ENCODE measurements around the gene GFY.

Gene GFY

DNA sequence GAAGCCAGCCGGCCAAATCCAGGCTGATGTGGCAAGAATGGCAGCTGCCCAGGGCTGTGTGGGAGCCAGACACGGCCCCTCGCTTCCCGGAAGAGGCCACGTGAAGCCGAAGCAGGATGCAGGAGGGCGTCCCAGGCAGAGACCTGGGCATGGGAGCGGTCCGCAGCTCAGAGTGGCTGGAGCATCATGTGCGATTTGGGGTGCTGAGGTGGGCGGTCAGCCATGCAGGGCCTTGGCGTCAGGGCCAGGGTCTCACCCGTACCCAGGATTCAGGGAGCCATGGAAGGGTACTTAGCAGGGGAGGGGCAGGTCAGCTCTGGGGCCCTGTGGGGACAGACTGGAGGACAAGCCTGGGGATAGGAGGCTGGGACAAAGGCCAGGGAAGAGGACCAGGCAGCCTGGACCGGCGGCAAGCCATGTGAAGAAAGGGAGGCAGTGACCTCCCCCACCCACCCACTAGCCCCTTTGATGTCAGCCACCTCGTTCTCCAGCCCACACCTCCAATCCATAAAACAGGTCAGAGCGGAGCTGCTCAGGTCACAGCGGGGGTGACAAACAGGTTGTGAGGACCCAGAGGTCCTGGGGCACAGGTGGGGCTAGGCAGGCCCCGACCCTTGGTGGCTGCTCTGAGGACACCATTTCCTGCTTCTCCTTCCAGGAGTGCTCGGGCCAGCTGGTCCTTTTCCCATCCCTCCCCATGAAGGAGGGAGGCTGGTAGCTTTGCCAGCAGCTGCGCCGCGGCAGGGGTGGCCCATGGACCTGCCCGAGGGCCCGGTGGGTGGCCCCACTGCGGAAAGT is 34.9 kb upstream of the GFY start (continued):
- no peak for TF ChIP-seq ZNF596 (tag by site-specific recombination; IDR thresholded peaks at IDR 0.05)
- no peak for TF ChIP-seq ZNF571 (tag by site-specific recombination; IDR thresholded peaks at IDR 0.05)
- peak; percentile 54 for TF ChIP-seq EGR2 (tag by site-specific recombination; IDR thresholded peaks at IDR 0.05; ENCODE audit: low read depth)
- no peak for TF ChIP-seq ZNF341 (tag by site-specific recombination; IDR thresholded peaks at IDR 0.05; ENCODE audit: low read depth)
- TF ChIP-seq ZNF544 (tag by site-specific recombination; IDR thresholded peaks at IDR 0.05), result no peak
- no peak for TF ChIP-seq ZNF211 (tag by site-specific recombination; IDR thresholded peaks at IDR 0.05; ENCODE audit: low read depth)
- no peak for TF ChIP-seq ZNF621 (tag by site-specific recombination; IDR thresholded peaks at IDR 0.05)
- TF ChIP-seq, protein P1, sequence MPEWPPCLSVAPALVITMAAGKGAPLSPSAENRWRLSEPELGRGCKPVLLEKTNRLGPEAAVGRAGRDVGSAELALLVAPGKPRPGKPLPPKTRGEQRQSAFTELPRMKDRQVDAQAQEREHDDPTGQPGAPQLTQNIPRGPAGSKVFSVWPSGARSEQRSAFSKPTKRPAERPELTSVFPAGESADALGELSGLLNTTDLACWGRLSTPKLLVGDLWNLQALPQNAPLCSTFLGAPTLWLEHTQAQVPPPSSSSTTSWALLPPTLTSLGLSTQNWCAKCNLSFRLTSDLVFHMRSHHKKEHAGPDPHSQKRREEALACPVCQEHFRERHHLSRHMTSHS (tag by site-specific recombination; IDR thresholded peaks at IDR 0.05), result no peak
- TF ChIP-seq GFI1B (tag by site-specific recombination; IDR thresholded peaks at IDR 0.05), result no peak

DNA sequence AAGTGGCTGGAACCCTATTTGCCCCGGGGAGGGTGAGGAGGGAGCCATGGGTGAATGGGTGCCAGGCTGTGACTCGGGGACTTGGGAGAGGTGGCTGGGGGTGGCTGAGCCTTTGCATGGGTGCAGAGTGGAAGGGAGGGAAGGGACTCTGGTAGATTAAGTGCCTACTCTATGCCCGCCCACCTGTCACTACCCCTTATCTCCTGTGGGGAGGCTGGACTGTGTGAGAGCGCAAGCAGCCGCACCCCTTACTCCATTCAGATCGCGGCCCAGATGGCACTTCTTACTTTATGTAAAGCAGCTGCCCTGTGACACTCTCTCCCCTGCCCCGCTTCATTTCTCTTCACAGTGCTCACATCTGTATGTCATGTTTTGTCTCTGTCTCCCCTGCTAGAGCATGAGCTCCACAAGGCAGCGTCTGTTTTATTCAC is 34.2 kb upstream of the GFY start:
- Histone ChIP-seq H3K4me1 (ENCODE audit: control insufficient read depth, insufficient read depth, low read length) (no peaks in the 10 kb centered on the region), H3K9me3 (ENCODE audit: control insufficient read depth, insufficient read depth, low read depth, low read length) (no peaks in the 10 kb centered on the region), H3K27ac (ENCODE audit: extremely low read depth, low read depth, low read length) (no peak overlapping the region), H3K36me3 (ENCODE audit: control insufficient read depth in 2 of 2, insufficient read depth in 1 of 2, low read length in 2 of 2) (no peaks in the 10 kb centered on the region), H3K4me3 (ENCODE audit: low read depth, low read length) (no peak overlapping the region)
- ChIA-PET CTCF (interaction anchor here (0.5 to 5.0 kb wide), 30 partner anchors 8 to 701 kb away, joined by 3 to 59 read pairs (median 7); partner anchors contain the start of genes DKKL1, FLT3LG, GFY and PIH1D1), POLR2A (interaction anchor here (0.6 to 1.8 kb wide), 6 partner anchors 12 to 62 kb away, joined by 3 to 9 read pairs (median 4); partner anchors contain the start of genes ALDH16A1 and PIH1D1)
- TF ChIP-seq, protein P2, sequence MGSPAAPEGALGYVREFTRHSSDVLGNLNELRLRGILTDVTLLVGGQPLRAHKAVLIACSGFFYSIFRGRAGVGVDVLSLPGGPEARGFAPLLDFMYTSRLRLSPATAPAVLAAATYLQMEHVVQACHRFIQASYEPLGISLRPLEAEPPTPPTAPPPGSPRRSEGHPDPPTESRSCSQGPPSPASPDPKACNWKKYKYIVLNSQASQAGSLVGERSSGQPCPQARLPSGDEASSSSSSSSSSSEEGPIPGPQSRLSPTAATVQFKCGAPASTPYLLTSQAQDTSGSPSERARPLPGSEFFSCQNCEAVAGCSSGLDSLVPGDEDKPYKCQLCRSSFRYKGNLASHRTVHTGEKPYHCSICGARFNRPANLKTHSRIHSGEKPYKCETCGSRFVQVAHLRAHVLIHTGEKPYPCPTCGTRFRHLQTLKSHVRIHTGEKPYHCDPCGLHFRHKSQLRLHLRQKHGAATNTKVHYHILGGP (tag by site-specific recombination; IDR thresholded peaks at IDR 0.05), result no peak
- TF ChIP-seq ZFP3 (tag by site-specific recombination; IDR thresholded peaks at IDR 0.05; ENCODE audit: low read depth), result no peak
- no peak for TF ChIP-seq ZEB2 (tag by site-specific recombination; IDR thresholded peaks at IDR 0.05)
- TF ChIP-seq, protein P3, sequence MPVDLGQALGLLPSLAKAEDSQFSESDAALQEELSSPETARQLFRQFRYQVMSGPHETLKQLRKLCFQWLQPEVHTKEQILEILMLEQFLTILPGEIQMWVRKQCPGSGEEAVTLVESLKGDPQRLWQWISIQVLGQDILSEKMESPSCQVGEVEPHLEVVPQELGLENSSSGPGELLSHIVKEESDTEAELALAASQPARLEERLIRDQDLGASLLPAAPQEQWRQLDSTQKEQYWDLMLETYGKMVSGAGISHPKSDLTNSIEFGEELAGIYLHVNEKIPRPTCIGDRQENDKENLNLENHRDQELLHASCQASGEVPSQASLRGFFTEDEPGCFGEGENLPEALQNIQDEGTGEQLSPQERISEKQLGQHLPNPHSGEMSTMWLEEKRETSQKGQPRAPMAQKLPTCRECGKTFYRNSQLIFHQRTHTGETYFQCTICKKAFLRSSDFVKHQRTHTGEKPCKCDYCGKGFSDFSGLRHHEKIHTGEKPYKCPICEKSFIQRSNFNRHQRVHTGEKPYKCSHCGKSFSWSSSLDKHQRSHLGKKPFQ (tag by site-specific recombination; IDR thresholded peaks at IDR 0.05), result no peak
- no peak for TF ChIP-seq ZNF777 (tag by site-specific recombination; IDR thresholded peaks at IDR 0.05; ENCODE audit: borderline replicate concordance)
- no peak for TF ChIP-seq ZFP37 (tag by site-specific recombination; IDR thresholded peaks at IDR 0.05)
- TF ChIP-seq EGR2 (tag by site-specific recombination; IDR thresholded peaks at IDR 0.05; ENCODE audit: low read depth), result 0 out of 2 replicates have a peak, but pooled peaks have one; percentile 11

DNA sequence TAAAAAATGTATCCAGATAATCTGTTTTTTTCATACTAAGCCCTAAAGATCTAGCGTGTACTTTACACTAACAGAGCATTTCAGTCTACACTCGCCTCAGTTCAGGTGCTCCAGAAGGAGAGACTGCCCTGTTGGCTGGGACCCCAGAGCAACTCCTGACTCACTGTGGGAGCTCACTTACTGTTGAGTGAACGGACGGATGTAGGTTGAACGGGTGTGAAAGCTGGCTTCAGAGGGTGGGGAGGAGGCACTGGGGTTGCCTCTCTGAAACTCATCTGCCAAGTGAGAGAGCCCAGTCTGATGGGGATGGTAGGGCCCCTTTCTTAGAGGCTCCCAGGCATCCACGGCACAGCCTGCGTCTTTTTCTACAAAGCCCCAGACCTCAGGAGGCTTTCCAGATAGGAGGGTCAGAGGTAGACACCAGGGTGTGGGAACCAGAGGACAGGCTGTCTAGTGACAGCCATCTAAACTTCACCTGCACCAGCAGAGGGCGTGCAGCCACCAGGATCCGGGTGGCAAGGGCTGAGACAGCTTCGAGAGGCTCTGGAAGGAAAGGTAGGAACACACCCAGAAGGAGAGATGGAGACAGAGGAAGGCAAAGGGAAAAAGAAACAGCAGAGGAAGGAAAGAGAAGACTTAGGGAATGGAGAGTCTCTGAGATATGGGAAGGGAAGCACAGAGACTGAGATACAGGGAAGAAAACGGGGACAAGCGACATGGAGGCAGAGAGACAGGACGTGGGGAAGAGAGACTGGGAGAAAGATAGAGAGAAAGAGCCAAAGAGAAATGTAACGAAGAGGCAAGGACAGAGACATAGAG is 33.4 kb upstream of the GFY start:
- Histone ChIP-seq H3K4me1 (ENCODE audit: control insufficient read depth, insufficient read depth, low read length) (no peaks in the 10 kb centered on the region), H3K4me3 (ENCODE audit: low read depth, low read length) (no peak overlapping the region), H3K36me3 (ENCODE audit: control insufficient read depth in 2 of 2, insufficient read depth in 1 of 2, low read length in 2 of 2) (no peaks in the 10 kb centered on the region), H3K9me3 (ENCODE audit: control insufficient read depth, insufficient read depth, low read depth, low read length) (no peaks in the 10 kb centered on the region), H3K27ac (ENCODE audit: extremely low read depth, low read depth, low read length) (no peak overlapping the region)
- POLR2A ChIA-PET, result interaction anchor here (0.6 to 1.8 kb wide), 9 partner anchors 11 to 177 kb away, joined by 3 to 9 read pairs (median 4); partner anchors contain the start of genes ALDH16A1 and PIH1D1
- CTCF ChIA-PET, result interaction anchor here (0.5 to 5.0 kb wide), 37 partner anchors 8 to 701 kb away, joined by 3 to 59 read pairs (median 5); partner anchors contain the start of genes FLT3LG, GFY, PIH1D1 and SLC17A7
- TF ChIP-seq ZSCAN30 (tag by site-specific recombination; IDR thresholded peaks at IDR 0.05) (0 out of 2 replicates have a peak, but pooled peaks have one; percentile 29), ZNF366 (tag by site-specific recombination; conservative IDR thresholded peaks at IDR 0.05) (peak; percentile 98), ZBTB17 (tag by site-specific recombination; IDR thresholded peaks at IDR 0.05) (peak; percentile 86), ZNF394 (tag by site-specific recombination; IDR thresholded peaks at IDR 0.05; ENCODE audit: borderline replicate concordance) (peak; percentile 14; the same call in 1 of the 2 replicates), PRDM1 (tag by site-specific recombination; IDR thresholded peaks at IDR 0.05) (peak; percentile 89), ZNF335 (tag by site-specific recombination; conservative IDR thresholded peaks at IDR 0.05) (peak; percentile 96), ZNF19 (tag by site-specific recombination; IDR thresholded peaks at IDR 0.05; ENCODE audit: low read depth) (no peak), ZNF660 (tag by site-specific recombination; IDR thresholded peaks at IDR 0.05) (peak; percentile 44; the same call in 1 of the 2 replicates), ZNF2 (tag by site-specific recombination; IDR thresholded peaks at IDR 0.05) (peak; percentile 75), ZFP69B (tag by site-specific recombination; IDR thresholded peaks at IDR 0.05) (peak; percentile 52; the same call in 1 of the 2 replicates), ZFP37 (tag by site-specific recombination; IDR thresholded peaks at IDR 0.05) (0 out of 2 replicates have a peak, but pooled peaks have one; percentile 70), ZNF654 (tag by site-specific recombination; IDR thresholded peaks at IDR 0.05; ENCODE audit: low read depth) (peak; percentile 96)
- TF ChIP-seq, protein P4, sequence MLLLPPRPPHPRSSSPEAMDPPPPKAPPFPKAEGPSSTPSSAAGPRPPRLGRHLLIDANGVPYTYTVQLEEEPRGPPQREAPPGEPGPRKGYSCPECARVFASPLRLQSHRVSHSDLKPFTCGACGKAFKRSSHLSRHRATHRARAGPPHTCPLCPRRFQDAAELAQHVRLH (tag by site-specific recombination; IDR thresholded peaks at IDR 0.05), result peak; percentile 31; the same call in 1 of the 2 replicates
